Esophagus mucosa (tissue), 1 donor: ENCODE results near the gene LRP3. TPM values are rescaled to one million over a fixed set of nuclear protein-coding genes. Genes with fewer than 3 reads are reported as not detected.
"Not testable (repeated sequence)": the region's sequence is repeated elsewhere in the genome, so short reads cannot be mapped to it uniquely, and the experiment has no call there.

Experiments
- ATAC-seq: fragments of 200-7000 bp; cut with Tn5 transposase; one replicate; pipeline ENCODE4 v1.9.1; 2020
- total RNA-seq: library from RNA; stranded (reverse); gene quantifications from one replicate; pipeline ENCODE4 v1.2.4, GENCODE V29; 2023
- donor health status: DM: yes; HTN: yes; CAD: no.

The LRP3 gene
- total RNA-seq, 1 donor from 2014 or later = 3.9 TPM

DNA sequence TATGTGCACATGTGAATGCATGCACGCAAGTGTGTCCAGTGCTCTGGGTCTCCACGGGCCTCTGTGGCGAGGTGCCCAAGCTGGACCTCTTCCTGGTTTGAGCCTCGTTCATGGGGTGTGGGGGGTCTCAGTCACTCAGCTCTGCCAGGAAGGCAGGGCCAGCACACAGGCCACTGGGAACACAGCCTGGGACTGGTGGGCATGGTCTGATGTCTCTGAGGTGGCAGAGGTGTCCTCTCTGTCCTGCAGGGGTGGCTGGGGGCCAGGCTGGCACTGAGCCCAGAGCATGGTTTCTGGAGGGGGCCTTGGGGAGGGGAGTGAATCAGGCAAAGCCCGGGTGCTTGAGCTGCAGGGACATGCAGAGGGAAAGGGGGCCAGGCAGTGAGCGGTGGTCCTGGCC lies 9.4 kb downstream of the LRP3 start:
- no peak for ATAC-seq

DNA sequence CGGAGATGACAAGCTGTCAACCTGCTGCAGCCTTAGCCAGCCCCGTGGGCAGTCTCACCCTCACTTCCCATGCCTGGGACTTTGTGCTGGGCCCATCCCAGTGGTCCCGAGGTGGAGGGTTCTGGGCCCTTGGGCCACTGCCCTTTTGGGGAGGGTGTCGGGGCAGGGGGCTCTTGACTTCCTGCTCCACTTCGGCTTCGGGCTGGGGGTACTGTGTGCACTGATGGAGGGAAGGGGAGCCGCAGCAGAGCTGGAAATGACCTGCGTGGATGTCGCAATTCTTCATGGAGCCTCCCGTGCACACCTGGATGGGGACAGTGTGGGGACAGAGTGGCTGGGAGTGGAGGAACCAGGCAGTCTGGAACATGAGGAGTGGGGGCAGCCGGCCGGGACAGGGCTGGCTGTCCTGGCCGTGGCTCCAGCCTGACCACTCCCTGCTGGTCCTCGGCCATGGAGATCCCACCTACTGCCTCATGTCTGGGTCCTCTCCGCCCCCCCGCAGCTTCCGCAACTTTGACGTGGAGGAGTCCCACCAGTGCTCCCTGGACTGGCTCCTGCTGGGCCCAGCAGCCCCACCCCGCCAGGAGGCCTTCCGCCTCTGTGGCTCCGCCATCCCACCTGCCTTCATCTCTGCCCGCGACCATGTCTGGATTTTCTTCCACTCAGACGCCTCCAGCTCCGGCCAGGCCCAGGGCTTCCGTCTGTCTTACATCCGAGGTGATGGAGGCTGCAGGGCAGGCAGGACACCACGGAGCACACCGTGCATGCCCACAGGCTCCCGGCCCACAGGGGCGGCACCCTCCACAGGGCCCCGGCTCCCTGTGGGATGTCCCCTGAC lies 10.2 kb downstream of the LRP3 start:
- ATAC-seq = no peak

DNA sequence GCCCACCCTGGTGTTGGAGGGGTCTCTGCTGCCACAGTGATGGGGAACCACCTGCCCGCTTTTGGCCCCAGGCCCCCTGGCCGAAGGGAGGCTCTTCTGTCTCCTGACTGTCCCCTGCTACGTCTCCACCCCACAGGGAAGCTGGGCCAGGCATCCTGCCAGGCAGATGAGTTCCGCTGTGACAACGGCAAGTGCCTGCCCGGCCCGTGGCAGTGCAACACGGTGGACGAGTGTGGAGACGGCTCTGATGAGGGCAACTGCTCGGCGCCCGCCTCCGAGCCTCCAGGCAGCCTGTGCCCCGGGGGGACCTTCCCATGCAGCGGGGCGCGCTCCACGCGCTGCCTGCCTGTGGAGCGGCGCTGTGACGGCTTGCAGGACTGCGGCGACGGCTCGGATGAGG lies 11.0 kb downstream of the LRP3 start:
- ATAC-seq = no peak

DNA sequence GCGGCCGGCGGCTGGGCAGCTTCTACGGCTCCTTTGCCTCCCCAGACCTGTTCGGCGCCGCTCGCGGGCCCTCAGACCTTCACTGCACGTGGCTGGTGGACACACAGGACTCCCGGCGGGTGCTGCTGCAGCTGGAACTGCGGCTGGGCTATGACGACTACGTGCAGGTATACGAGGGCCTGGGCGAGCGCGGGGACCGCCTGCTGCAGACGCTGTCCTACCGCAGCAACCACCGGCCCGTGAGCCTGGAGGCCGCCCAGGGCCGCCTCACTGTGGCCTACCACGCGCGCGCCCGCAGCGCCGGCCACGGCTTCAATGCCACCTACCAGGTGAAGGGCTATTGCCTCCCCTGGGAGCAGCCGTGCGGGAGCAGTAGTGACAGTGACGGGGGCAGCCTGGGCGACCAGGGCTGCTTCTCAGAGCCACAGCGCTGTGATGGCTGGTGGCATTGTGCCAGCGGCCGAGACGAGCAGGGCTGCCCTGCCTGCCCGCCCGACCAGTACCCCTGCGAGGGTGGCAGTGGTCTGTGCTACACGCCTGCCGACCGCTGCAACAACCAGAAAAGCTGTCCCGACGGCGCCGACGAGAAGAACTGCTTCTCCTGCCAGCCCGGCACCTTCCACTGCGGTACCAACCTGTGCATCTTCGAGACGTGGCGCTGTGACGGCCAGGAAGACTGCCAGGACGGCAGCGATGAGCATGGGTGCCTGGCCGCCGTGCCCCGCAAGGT lies 11.6 kb downstream of the LRP3 start:
- ATAC-seq = no peak

GRCh38 chr19:33206261-33207039 lies 12.3 kb downstream of the LRP3 start:
- ATAC-seq = no peak

- ATAC-seq = no peak
Observed at GRCh38 chr19:33207040-33207620, 13.0 kb downstream of the LRP3 start.

DNA sequence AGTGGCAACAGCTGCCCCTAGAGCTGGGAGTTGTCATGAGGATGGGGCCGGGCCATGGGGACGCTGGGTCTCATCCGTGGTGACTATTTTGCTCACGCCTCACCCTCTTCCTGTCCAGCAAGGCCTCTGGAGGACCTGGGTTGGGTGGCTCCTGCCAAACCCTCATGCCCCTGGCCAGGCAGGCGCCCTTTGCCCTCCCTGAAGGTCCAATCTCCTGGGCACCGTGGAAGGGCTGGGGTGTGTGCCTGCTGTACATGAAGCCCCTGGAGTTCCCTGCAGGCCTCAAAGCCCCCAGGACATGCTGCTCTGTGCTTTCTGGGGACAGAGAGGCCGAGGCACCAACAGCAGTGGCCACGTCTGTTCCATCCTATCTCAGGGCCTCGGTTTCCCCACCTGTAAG lies 13.8 kb downstream of the LRP3 start:
- ATAC-seq = no peak

- no peak for ATAC-seq
Observed at GRCh38 chr19:33208371-33208895, 14.3 kb downstream of the LRP3 start.

DNA sequence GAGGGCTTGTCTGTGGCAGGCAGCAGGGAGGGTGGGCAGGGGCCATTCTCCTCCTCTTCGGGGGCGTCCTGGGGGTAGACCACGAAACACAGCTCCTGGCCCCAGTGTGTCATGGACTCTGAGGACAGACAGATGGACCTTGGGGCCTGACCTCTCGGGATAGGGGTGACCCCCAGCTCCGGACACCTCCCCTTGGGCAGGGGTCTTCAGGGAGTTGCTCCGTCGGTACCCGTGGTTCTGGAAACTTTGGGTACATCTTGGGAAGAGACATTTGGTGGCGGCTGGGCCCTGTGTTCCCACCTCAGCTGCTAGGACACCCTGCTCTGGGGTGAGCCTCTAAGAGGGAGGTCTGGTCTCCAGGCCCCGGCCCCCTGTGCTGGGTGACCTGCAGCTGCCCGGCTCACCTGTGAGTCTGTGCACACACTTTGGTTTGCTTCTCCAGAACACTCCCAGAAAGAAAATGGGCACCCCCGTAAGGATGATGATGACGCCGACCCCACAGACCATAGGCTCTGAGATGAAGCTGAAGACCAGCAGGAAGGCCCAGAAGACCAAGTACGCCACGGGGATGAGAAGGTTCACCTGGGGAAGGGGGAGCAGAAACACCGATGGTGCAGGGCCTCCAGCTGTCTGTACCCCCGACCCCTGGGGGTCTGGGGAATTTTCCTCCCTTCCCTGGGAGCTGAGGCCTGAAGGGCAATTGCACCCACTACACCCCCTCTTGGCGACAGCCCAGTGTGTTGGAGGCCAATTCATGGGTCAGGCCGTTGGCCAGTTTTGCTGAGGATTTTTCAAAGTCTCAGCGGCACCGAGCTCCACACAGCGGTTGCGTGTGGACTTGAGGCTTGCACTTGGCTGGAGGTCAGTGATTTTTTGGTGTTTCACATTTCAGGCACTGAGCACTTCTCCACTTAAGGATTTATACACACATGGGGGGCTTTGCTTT lies 15.0 kb downstream of the LRP3 start:
- no peak for ATAC-seq

GRCh38 chr19:33209850-33210230 lies 15.7 kb downstream of the LRP3 start:
- ATAC-seq = not testable (repeated sequence)

DNA sequence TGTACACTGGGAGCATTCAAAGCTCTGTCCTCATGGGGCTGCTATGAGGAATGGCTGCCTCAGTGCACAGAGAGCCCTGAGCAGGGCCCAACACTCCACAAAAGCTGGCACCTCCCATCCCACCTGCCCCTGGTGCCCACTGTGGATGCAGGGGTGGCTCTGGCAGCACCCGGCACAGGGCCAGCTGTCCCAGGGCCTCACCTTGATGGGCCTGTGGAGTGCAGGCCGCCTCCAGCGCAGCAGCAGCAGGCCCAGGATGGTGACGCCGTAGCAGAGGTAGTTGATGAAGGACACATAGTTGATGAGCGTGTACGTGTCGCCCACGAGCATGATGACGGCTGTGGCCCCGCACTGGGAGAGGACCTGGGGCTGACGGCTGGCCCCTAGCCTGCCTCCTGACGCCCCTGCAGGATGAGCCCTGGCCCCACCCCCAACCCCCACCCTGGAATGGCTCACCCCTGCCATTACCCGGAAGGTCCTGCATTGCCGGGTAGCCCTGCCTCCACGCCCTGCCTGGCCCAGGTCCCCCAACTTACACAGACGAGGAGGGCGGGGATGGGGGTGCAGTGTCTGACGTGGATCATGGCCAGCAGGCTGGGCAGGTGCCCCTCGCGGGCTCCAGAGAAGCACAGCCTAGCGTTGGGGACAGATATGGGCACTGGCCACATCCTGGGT lies 16.3 kb downstream of the LRP3 start:
- no peak for ATAC-seq

DNA sequence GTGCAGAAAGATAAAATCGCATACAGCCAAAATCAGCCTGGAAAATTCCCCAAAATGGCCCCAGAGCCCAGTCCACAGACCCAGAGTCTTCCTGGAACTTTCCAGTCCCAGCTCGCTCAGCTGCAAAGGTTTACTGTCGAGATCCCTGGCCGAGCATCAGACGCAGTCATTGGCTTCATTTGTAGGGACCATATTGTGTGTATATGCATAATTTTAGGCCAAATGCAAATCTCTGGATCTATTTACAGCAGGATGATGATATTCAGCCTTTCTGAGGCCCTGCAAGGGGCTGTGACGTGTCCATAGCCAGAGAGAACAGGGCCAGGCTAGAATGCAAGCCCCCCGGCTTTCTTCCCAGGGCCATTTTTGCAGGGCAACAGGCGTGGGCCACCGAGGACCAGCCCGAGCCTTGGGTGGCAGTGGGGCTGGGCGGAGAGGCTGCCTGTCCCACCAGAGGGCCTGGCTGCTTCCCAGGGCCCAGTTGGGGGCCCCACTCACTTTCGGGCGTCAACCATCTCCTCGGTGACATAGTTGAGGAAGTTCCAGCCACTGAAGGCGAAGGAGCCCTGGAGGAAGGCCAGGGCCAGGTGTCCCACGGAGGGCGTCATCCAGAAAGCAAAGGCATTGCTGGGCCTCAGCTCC lies 17.8 kb downstream of the LRP3 start:
- no peak for ATAC-seq

- no peak for ATAC-seq
Observed at GRCh38 chr19:33212436-33213172, 18.5 kb downstream of the LRP3 start.

DNA sequence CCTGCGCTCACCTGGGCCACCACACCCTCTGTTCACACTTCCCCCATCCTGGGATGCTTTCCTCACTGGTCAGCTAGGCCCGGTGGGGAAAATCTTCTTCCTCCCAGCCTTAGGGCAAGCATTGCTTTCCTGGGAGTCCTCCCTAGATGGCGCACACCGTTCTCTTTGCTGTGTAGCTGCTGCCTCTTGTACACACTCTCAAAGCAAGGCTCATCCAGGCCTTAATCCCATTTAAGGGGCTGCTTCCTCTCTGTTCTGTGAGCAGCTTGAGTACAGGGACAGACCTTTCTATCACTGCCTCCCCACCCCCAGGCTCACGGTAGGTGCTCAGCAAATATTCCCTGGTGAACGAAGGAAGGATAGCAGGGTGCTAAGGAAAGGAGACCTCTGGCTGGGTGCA lies 20.5 kb downstream of the LRP3 start:
- ATAC-seq = no peak

GRCh38 chr19:33215438-33216197 lies 21.5 kb downstream of the LRP3 start:
- ATAC-seq = no peak

GRCh38 chr19:33216198-33216830 lies 22.2 kb downstream of the LRP3 start:
- no peak for ATAC-seq

DNA sequence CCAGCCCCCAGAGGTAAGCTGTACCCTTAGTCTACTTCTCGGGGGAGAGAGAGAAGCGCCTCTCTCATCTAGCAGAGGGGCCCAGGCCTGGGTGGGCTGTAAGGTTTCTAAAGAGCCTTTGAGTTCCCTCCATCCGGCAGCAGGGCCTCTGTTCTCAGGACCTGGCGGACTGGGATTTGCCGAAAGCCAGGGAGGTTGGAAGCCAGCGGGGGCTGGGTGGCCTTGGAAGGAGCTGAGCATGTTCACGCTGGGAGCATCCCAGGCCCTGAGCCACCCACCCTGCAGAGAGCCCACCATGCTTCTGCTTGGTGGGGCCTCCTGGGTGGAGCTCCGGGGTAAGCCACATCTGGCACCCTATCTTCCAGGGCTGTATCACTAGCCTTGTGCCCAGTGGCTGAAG lies 23.8 kb downstream of the LRP3 start:
- ATAC-seq = no peak

DNA sequence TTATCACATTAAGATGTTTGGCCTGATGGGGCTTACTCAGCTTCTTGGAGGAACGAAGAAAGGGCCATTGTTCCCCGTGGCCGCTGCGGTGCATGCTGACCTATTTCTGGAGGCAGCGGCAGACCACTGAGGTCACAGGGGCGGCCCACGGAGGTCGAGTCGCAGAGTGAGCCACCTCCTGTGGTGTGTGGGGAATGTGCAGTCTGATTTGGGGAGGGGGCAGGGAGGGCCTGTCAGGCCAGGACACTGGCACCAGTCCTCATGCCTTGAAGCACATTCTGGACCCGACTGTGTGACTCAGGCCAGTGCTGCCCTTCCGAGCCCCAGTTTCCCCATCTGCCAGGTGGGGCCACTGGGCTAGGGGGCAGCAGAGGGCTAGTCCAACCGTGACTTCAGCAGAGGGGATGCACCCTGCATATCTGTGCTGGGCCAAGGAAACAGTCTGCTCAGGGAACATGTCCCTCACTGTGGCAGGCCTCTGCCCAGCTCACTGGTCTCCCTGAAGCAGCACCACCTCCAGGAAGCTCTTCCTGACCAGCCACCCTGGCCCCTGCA lies 25.2 kb downstream of the LRP3 start:
- no peak for ATAC-seq
